ENCODE data around the gene BABAM1. TPM values are rescaled to one million over a fixed set of nuclear protein-coding genes. Genes with fewer than 3 reads are reported as not detected.
A peak's percentile ranks its signal among the peaks of the same experiment; 100 is the strongest.

The BABAM1 gene
- total RNA-seq, 1 donor from 2014 or later: 75.3 TPM

- DNase-seq (ENCODE audit: low read depth): no peak
Observed at GRCh38 chr19:17243211-17243829, 23.9 kb upstream of the BABAM1 start.

DNA sequence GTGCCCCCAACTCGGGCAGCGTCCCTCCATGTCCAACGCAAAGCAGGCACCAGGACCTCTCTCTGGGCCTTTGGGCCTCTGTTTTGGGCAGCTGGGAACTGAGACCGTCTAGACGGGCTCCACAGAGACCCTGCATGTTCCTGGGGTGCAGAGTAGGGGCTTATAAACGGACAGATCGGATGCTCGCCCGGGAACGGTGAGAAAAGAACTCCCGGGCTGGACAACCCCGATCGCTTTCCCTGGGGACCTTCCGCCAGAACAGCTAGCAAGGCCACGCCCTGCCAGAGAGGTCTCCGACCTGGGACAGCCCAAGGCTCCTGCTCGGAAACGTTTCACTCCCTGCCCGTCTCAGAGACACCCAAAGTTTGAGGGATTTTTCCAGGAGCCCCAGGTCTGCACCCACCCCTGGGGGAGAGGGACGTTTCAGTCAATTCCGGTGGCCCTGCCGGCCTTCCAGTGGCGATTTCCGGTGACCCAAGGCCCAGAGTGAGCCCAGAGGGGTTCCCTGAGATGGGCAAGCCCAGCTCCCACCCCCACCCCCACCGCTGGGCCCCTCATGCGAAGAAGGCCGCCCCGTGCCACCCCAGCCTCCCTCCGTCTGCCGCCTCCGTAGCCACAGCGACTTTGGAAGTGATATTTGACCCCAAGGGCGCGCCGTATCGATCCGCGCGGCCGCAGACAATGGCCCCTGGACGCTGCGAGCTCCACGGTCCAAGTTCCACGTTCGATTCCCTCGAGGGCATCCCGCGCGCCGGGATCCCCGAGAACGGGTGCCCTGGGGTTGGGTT lies 23.2 kb upstream of the BABAM1 start:
- DNase-seq (ENCODE audit: low read depth): peak; percentile 22

- DNase-seq (ENCODE audit: low read depth): no peak
Observed at GRCh38 chr19:17244618-17245534, 22.4 kb upstream of the BABAM1 start.

- no peak for DNase-seq (ENCODE audit: low read depth)
Observed at GRCh38 chr19:17245535-17245984, 21.7 kb upstream of the BABAM1 start, which contains the start of gene NR2F6. Gene NR2F6 (minus strand): TSS chr19:17245919. CDS start chr19:17245220, 699 bp downstream.

- peak; percentile 14 for DNase-seq (ENCODE audit: low read depth)
Observed at GRCh38 chr19:17246681-17247425, 20.4 kb upstream of the BABAM1 start.

DNA sequence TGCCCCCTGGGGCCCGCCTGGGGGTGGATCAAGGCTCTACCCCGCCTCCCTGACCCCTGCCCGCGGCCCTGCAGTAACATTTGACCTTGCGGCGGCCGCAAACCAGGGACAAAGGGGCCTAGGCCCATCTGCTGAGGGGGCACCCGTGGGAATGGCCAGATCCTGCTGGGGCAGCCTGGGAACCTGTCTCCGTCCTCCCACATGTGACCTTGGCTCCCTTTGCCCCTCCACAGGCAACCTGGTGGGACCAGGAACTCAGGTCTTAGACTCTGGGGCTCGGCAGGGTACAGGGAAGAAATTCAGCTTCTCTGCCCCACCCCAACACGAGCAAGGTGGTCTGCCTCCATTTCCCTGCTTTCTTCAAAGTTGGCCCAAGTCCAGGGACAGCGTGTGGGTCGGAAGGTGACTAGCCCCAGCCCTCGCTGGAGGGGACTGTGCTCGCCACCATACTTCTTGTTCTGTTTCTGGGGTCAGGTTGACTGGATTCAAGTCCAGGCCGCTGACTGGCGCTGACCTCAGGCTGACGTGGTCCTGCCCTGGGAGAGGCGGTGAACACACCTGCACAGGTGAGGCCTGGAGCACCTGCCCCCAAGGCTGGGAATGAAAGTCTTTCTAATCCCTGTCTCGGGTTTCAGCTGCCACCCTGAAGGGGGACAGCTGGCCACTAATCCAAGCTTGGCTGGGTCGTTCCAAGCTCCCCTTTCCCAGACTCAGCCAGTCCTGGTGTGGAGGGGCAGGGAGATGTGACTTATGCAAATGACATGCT lies 19.0 kb upstream of the BABAM1 start:
- no peak for DNase-seq (ENCODE audit: low read depth)

DNA sequence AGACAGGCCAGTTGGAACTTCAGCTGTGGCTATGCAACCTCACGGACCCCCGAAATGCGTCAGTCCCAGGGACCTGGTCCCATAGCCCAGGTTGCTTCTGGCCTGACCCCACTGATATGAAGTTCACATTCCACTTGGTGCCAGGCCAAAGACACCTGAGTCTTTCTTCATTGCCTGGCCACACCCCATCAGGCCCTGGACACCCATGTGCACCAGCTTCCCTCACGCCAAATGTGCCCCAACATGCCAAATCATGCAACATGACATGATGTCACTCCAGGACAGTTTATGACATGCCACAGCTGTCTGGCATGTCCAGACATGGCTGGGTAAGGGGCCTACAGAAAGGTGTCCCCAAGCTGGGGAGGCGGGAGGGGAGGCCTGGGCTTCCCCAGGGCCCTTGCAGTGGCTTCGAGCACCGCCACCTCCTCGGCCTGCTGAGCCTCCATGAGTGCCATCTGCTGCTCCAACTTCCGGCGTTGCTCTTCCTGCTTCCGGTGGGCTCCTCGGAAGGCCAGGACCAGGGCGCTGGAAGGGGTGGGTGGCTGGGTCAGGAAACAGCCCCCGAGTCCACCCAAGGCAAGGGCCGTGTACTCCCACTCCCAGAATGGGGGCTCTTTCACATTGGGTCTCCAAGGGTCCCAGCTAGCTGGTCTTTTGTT lies 17.2 kb upstream of the BABAM1 start:
- DNase-seq (ENCODE audit: low read depth): no peak

- no peak for DNase-seq (ENCODE audit: low read depth)
Observed at GRCh38 chr19:17254636-17255035, 12.6 kb upstream of the BABAM1 start.

DNA sequence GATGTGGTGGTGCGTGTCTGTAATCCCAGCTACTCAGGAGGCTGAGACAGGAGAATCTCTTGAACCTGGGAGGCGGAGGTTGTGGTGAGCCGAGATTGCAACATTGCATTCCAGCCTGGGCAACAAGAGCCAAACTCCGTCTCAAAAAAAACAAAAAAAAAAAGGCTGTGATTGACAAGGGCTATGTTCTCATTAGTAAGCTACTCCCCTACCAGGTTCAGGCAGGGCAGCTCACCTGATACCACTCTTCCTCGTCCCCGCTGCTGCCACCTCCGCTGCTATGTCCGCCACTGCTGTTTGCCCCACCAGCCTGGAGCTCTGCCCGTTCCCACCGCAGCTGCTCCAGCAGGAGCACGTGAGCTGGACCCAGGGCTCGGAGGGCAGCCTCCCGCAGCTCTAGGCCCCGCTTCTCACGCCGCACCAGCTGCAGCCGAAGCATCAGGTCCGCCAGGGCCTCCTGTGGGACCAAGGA lies 12.1 kb upstream of the BABAM1 start:
- peak; percentile 71 for DNase-seq (ENCODE audit: low read depth)

DNA sequence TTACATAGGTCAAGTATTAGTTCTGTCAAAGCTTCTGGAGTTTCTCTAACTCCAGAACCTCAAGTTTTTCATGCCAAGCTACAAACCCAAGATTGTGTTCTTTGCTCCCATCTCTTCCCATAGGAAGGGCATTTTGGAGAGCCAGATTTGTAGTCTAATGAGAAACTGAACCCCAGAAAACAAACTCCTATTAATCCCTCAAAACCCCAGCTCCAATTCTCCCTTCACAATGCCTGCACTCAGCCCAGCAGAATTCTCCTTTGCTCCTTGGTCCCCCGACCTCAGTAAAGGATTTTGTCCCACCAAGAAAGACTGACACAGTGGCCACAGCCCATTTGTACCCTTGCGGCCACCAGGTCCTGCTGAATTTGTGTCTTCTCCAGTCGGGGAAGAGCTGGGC lies 11.1 kb upstream of the BABAM1 start:
- DNase-seq (ENCODE audit: low read depth): no peak

DNA sequence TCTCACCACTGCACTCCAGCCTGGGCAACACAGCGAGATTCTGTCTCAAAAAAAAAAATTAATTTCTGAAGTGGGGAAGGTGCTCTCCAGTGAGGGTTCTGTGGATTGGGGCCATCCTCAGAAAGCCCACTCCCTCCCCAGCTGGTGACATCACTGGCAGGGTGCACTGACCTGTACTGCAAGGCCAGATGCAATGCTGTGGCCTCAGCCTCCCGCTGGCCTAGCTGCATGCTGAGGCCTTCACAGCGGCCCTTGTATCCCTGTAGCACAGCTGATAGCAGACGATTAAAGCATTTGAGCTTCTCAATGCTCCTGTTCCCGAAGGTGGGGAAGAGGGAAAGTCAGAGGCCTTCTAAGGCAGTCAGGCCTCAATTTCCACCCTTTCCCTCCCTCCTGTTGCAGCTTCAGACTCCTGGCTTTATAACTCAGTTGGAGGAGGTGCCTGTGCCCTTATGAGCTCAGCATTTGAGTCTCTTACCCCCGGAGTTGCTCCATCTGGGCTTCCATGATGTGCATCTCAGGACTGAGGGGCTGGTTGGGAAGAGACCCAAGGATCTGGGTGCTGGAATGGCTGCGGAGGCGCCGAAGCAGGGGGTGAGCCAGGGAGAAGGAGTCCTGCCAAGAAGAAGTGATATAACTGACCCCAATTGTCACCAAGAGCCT lies 8.0 kb upstream of the BABAM1 start:
- DNase-seq (ENCODE audit: low read depth): no peak

DNA sequence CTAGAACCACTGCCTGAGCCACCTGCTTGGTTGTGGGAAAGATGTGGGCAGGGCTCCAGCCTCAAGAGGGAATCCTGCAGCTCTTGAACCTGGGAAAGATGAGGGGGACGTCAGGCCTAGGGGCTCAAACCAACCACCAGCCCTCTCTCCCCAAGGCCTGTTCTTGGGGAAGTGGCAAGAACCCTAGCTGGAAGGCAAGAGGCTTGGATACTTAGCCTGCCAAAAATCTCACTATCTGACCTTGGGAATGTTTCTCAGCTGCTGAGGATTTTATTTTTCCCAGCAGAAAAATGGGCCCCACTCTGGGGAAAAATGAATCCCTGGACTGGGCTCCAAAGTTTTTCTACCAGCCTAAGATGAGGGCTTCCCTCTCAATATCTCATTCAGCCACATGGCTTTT lies 7.3 kb upstream of the BABAM1 start:
- no peak for DNase-seq (ENCODE audit: low read depth)

DNA sequence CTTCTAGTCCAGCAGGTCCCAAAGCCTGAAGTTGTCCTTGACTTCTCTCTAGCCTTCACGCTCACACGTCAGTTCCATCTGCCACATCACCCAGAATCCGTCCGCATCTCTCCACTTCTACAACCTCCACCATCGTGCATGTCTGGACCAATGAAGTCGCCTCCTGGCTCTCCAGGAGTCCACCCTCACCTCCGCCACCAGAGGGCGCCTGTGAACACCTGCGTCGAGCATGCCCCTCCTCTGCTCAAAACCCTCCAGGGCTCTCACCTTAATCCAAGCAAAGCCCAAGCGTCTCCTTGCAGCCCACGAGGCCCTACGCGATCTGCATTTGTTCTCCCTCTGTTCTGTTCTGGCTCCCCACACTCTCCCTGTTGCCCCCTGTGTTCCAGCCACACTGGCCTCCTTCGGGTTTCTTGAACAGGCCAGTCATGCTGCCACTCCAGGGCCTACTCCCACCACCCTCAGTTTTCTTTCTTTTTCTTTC lies 6.4 kb upstream of the BABAM1 start:
- peak; percentile 62 for DNase-seq (ENCODE audit: low read depth)

DNA sequence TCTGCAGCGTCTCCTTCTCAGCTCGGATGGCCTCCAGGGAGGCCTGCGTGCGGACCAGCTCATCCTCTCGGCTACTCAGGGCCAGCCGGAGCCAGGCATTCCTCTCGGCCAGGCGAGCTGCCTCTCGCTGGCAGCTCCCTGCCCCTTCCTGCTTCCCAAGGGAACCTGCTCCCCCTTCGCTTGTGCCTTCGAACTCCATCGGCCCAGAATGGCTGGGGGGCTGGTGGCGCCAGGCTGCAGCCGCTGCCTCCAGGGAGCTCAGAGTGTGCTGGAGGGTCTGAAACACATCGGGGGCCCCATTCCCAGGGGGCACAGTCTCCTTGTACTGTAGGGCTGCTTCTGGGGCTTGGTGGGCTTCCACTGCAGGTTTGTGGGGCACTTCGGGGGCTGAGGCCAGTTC lies 4.7 kb upstream of the BABAM1 start:
- no peak for DNase-seq (ENCODE audit: low read depth)

DNA sequence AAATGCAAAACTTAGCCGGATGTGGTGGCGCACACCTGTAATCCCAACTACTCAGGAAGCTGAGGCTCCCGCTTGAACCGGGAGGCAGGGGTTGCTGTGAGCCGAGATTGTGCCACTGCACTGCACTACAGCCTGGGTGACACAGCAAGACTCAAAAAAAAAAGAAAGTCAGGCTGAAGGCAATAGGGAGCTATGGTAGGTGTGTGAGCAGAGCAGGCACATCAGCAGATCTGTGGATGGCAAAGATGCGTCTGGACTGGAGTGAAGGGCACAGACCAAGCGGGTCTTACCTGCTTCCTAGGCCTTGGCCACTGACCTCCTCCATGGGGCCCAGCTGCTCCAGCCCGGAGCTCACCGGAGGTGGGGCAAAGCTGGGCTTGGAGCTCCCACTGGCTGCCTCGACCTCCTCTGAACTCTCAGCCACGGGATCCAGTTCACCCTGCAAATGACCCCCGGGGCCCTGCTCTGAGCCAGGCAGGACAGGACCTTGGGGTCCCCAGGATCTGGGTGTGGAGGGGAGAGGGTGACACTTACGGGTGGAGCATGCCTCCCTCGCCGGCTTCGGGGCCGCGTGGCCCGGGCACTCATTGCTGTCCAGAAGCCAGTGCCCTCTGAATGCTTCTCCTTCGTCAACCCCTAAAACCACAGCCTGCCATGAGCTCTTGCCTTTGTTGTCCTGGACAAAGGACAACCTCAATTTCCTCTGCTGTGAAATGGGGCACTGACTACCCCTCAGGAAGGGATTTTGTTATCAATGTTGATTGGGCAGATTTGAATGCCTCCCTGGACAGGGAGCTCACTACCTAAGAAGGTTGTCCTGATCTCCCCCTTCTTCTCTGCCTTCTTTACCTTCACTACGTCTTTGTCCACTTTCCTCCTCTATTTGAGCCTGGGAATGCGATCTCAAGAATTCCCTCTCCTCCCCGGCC lies 3.3 kb upstream of the BABAM1 start:
- no peak for DNase-seq (ENCODE audit: low read depth)

- no peak for DNase-seq (ENCODE audit: low read depth)
Observed at GRCh38 chr19:17264641-17264979, 2.6 kb upstream of the BABAM1 start, which contains the start of gene USHBP1. Gene USHBP1 (minus strand): TSS chr19:17264745. CDS start chr19:17264299, 446 bp downstream.

GRCh38 chr19:17266026-17266425 lies 1.2 kb upstream of the BABAM1 start:
- no peak for DNase-seq (ENCODE audit: low read depth)

DNA sequence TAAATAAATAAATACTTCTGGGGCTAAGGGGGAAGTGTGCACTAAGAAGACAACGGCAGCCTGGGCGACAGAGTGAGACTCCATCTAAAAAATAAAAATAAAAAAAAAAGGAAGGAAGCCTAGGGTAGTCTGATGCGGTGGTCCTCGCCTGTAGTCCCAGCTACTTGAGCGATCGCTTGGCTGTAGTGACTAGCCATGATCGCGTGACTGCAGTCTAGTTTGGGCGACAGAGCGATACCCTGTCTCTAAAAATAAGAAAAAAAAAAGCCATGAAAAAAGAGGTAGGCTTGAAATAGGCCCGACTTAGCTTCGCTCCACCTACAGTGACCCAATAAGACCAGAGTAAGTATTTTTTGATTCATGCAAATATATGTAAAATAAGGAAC lies 661 bp upstream of the BABAM1 start:
- DNase-seq (ENCODE audit: low read depth): no peak
